Duodenal mucosa (tissue), 2 donors: ENCODE results near the gene CCDC83.

Experiments
- H3K27ac ChIP-seq: one replicate; pipeline ENCODE4 v1.7.0; 2013; ENCODE audit warnings: low read depth, low read length
- H3K27me3 ChIP-seq, 2 donors: one replicate each; pipeline ENCODE4 v1.7.0; 2013; ENCODE audit warnings: low read length in 2 of 2, control low read depth in 1 of 2; ENCODE audit not compliant: insufficient read depth in 2 of 2, control insufficient read depth in 1 of 2
- H3K36me3 ChIP-seq, 2 donors: one replicate each; pipeline ENCODE4 v1.7.0; 2013; ENCODE audit warnings: low read length in 2 of 2, control low read depth in 1 of 2; ENCODE audit not compliant: insufficient read depth in 2 of 2, control insufficient read depth in 1 of 2
- H3K4me1 ChIP-seq, 2 donors: one replicate each; pipeline ENCODE4 v1.7.0; 2013; ENCODE audit warnings: low read length in 2 of 2, control low read depth in 1 of 2; ENCODE audit not compliant: insufficient read depth in 2 of 2, control insufficient read depth in 1 of 2
- H3K4me3 ChIP-seq, 2 donors: one replicate each; pipeline ENCODE4 v1.7.0; 2013; ENCODE audit warnings: low read length in 2 of 2, low read depth in 1 of 2
- H3K9ac ChIP-seq, 2 donors: one replicate each; pipeline ENCODE4 v1.7.0; 2013; ENCODE audit warnings: low read length in 2 of 2, low read depth in 1 of 2
- H3K9me3 ChIP-seq, 2 donors: one replicate each; pipeline ENCODE4 v1.7.0; 2013; ENCODE audit warnings: low read length in 2 of 2, control low read depth in 1 of 2; ENCODE audit not compliant: control insufficient read depth in 1 of 2

The CCDC83 gene

GRCh38 chr11:85934596-85935169 lies 79.5 kb downstream of the CCDC83 start:
- Histone ChIP-seq H3K4me3 (no peak overlapping the region), H3K27me3 (no peaks in the 10 kb centered on the region), H3K27ac (no peak overlapping the region), H3K36me3 (no peaks in the 10 kb centered on the region), H3K4me1 (no peaks in the 10 kb centered on the region), H3K9me3 (no peaks in the 10 kb centered on the region), H3K9ac (no peak overlapping the region)

GRCh38 chr11:85935751-85936150 lies 80.6 kb downstream of the CCDC83 start:
- no peaks in the 10 kb centered on the region for H3K9me3 ChIP-seq
- H3K4me1 ChIP-seq, result no peaks in the 10 kb centered on the region
- H3K27me3 ChIP-seq, result no peaks in the 10 kb centered on the region
- no peaks in the 10 kb centered on the region for H3K36me3 ChIP-seq
- H3K27ac ChIP-seq, result no peak overlapping the region
- H3K9ac ChIP-seq, result no peak overlapping the region
- no peak overlapping the region for H3K4me3 ChIP-seq

GRCh38 chr11:85937835-85938234 lies 82.7 kb downstream of the CCDC83 start:
- Histone ChIP-seq H3K4me3 (no peak overlapping the region), H3K36me3 (no peaks in the 10 kb centered on the region), H3K9ac (no peak overlapping the region), H3K4me1 (no peaks in the 10 kb centered on the region), H3K27me3 (no peaks in the 10 kb centered on the region), H3K27ac (no peak overlapping the region), H3K9me3 (no peaks in the 10 kb centered on the region)

GRCh38 chr11:85939099-85940015 lies 84.2 kb downstream of the CCDC83 start:
- no peaks in the 10 kb centered on the region for H3K27me3 ChIP-seq
- no peak overlapping the region for H3K4me3 ChIP-seq
- no peaks in the 10 kb centered on the region for H3K36me3 ChIP-seq
- H3K27ac ChIP-seq, result no peak overlapping the region
- H3K9me3 ChIP-seq, result no peaks in the 10 kb centered on the region
- no peaks in the 10 kb centered on the region for H3K4me1 ChIP-seq
- H3K9ac ChIP-seq, result no peak overlapping the region

GRCh38 chr11:85941380-85941973 lies 86.3 kb downstream of the CCDC83 start:
- H3K9me3 ChIP-seq, result no peaks in the 10 kb centered on the region
- H3K4me1 ChIP-seq, result no peaks in the 10 kb centered on the region
- H3K36me3 ChIP-seq, result no peaks in the 10 kb centered on the region
- no peak overlapping the region for H3K27ac ChIP-seq
- H3K9ac ChIP-seq, result no peak overlapping the region
- H3K4me3 ChIP-seq, result no peak overlapping the region
- no peaks in the 10 kb centered on the region for H3K27me3 ChIP-seq

GRCh38 chr11:85945296-85945695 lies 90.1 kb downstream of the CCDC83 start:
- peaks cover 0 to 6% of the 10 kb centered on the region in 2 donors for H3K4me1 ChIP-seq
- H3K27ac ChIP-seq, result no peak overlapping the region
- no peaks in the 10 kb centered on the region for H3K36me3 ChIP-seq
- no peak overlapping the region for H3K4me3 ChIP-seq
- H3K9ac ChIP-seq, result no peak overlapping the region
- no peaks in the 10 kb centered on the region for H3K9me3 ChIP-seq
- H3K27me3 ChIP-seq, result no peaks in the 10 kb centered on the region

GRCh38 chr11:85945788-85946187 lies 90.6 kb downstream of the CCDC83 start:
- H3K27ac ChIP-seq, result no peak overlapping the region
- peaks cover 0 to 6% of the 10 kb centered on the region in 2 donors for H3K4me1 ChIP-seq
- H3K36me3 ChIP-seq, result no peaks in the 10 kb centered on the region
- H3K4me3 ChIP-seq, result no peak overlapping the region
- no peaks in the 10 kb centered on the region for H3K27me3 ChIP-seq
- no peaks in the 10 kb centered on the region for H3K9me3 ChIP-seq
- no peak overlapping the region for H3K9ac ChIP-seq

DNA sequence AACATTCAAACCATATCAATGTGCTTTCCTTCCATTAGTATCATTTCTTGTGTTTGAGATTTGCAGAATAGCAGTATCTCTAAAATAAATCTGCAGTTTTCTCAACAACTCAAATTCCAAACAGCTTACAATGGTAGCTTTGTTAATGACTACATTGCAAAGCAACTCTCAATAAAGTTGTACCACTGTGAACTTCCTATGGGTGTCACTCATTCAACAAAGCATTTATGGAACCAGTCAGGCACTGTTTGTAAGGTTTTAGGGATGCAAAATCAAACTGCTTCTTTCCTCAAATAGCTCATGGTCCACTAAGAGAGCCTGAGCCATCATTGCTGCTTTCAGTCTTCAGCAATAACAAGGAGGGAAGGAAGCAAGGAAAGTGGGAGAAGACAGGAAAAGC lies 91.0 kb downstream of the CCDC83 start:
- Histone ChIP-seq H3K9me3 (no peaks in the 10 kb centered on the region), H3K4me1 (peaks cover 0 to 6% of the 10 kb centered on the region in 2 donors), H3K27ac (no peak overlapping the region), H3K27me3 (no peaks in the 10 kb centered on the region), H3K36me3 (no peaks in the 10 kb centered on the region), H3K9ac (no peak overlapping the region), H3K4me3 (no peak overlapping the region)

GRCh38 chr11:85947431-85948272 lies 92.5 kb downstream of the CCDC83 start:
- H3K4me1 ChIP-seq, result peaks cover 0 to 6% of the 10 kb centered on the region in 2 donors
- H3K9ac ChIP-seq, result no peak overlapping the region
- no peaks in the 10 kb centered on the region for H3K36me3 ChIP-seq
- H3K27ac ChIP-seq, result no peak overlapping the region
- no peak overlapping the region for H3K4me3 ChIP-seq
- H3K9me3 ChIP-seq, result no peaks in the 10 kb centered on the region
- no peaks in the 10 kb centered on the region for H3K27me3 ChIP-seq
